CD4-positive, alpha-beta T cell (primary cell): Measurements from ENCODE around the gene TMEM184B. TPM values are rescaled to one million over a fixed set of nuclear protein-coding genes. Genes with fewer than 3 reads are reported as not detected.

Experiments used
- ATAC-seq: fragments of 200-7000 bp; cut with Tn5 transposase; one replicate; pipeline ENCODE4 v1.10.0; 2022; ENCODE audit warnings: mild to moderate bottlenecking; ENCODE audit not compliant: poor library complexity
- CTCF ChIA-PET: fragments of 350-600 bp; sonication (Branson Sonifier 250); formaldehyde crosslinking; loops from one replicate; lab custom pipeline; 2021; ENCODE audit warnings: antibody characterized with exemption, inconsistent platforms; lab: Charles Lee
- POLR2A ChIA-PET: fragments of 350-600 bp; sonication (Branson Sonifier 250); formaldehyde crosslinking; loops from one replicate; lab custom pipeline; 2021; ENCODE audit warnings: antibody characterized with exemption, inconsistent platforms; lab: Charles Lee
- DNase-seq, 14 experiments: peaks; one replicate each; pipeline ENCODE4 v3.0.0-alpha.2; 2013 to 2020; ENCODE audit warnings: mixed read lengths in 2 of 14
- H3K27ac ChIP-seq, 2 donors: one replicate each; pipeline versions ENCODE4 v1.5.1 to v1.7.0; 2013; ENCODE audit warnings: low read length in 2 of 2, low read depth in 1 of 2, mild to moderate bottlenecking in 1 of 2
- H3K27me3 ChIP-seq, 2 experiments: 1 replicate in 1 of 2; 2 replicates in 1 of 2; pipeline versions ENCODE4 v1.6.1 to v1.7.0; 2013; ENCODE audit warnings: low read length in 2 of 2, control low read depth in 1 of 2, mild to moderate bottlenecking in 1 of 2, moderate library complexity in 1 of 2; ENCODE audit not compliant: insufficient read depth in 2 of 2, control insufficient read depth in 1 of 2
- H3K36me3 ChIP-seq: one replicate; pipeline ENCODE4 v1.6.1; 2013; ENCODE audit warnings: low read length, control low read depth; ENCODE audit not compliant: insufficient read depth
- H3K4me1 ChIP-seq: one replicate; pipeline ENCODE4 v1.6.1; 2013; ENCODE audit warnings: low read length, control low read depth; ENCODE audit not compliant: insufficient read depth
- H3K4me3 ChIP-seq: one replicate; pipeline ENCODE4 v1.5.1; 2013; ENCODE audit warnings: mild to moderate bottlenecking, low read length, moderate library complexity
- H3K9me3 ChIP-seq, 2 experiments: 1 replicate in 1 of 2; 2 replicates in 1 of 2; pipeline versions ENCODE4 v1.6.1 to v1.7.0; 2013; ENCODE audit warnings: low read length in 2 of 2, mild to moderate bottlenecking in 2 of 2, control low read depth in 1 of 2, moderate library complexity in 1 of 2; ENCODE audit not compliant: control insufficient read depth in 1 of 2, insufficient read depth in 1 of 2
- H3K27ac Mint-ChIP-seq: one replicate; pipeline ENCODE4 v1.8.0; 2020; ENCODE audit warnings: mixed read lengths
- H3K27me3 Mint-ChIP-seq: one replicate; pipeline ENCODE4 v1.8.0; 2021; ENCODE audit warnings: mixed read lengths
- H3K36me3 Mint-ChIP-seq: one replicate; pipeline ENCODE4 v1.8.0; 2021; ENCODE audit warnings: low read depth, mixed read lengths
- H3K4me1 Mint-ChIP-seq: one replicate; pipeline ENCODE4 v1.8.0; 2021; ENCODE audit warnings: low read depth, mixed read lengths
- H3K4me3 Mint-ChIP-seq: one replicate; pipeline ENCODE4 v1.8.0; 2020; ENCODE audit warnings: mild to moderate bottlenecking, mixed read lengths
- H3K9me3 Mint-ChIP-seq: one replicate; pipeline ENCODE4 v1.8.0; 2020; ENCODE audit warnings: mixed read lengths
- CTCF ChIP-seq: fragments of 200-600 bp; IDR thresholded peaks from one replicate; pipeline ENCODE4 v1.8.0; 2022; ENCODE audit warnings: antibody characterized with exemption, mild to moderate bottlenecking
- intact Hi-C, 2 experiments: fragments of 100-400 bp; cut with DNase I in 1 of 2; cut with micrococcal nuclease in 1 of 2; formaldehyde crosslinking; loops; one replicate each; pipeline versions ENCODE4 v1.15.1 to v1.9.0; 2023 to 2025; cut with DNase I, micrococcal nuclease
- total RNA-seq, 174 experiments: library from RNA in 2 of 174; stranded (reverse) in 2 of 174; gene quantifications; one replicate each; pipeline ENCODE4 v1.2.3 and lab custom pipeline; 2021 to 2026

Gene TMEM184B
- total RNA-seq, 2 experiments from 2014 or later, result 49.3 to 50.1 TPM

- peaks cover 41% of the 10 kb centered on the region for H3K36me3 ChIP-seq
- peaks cover 3 to 15% of the 10 kb centered on the region in 2 experiments for H3K9me3 ChIP-seq
- DNase-seq (no peak), ATAC-seq (no peak)
- no peak overlapping the region for H3K27ac ChIP-seq
- H3K4me3 ChIP-seq, result no peak overlapping the region
- H3K4me1 Mint-ChIP-seq, result no peaks in the 10 kb centered on the region
- no peak overlapping the region for H3K4me3 Mint-ChIP-seq
- H3K4me1 ChIP-seq, result no peaks in the 10 kb centered on the region
- ChIA-PET POLR2A (interaction anchor here (0.7 kb wide), 1 partner anchor 1157 kb away, joined by 3 read pairs; no protein-coding TSS in a partner anchor), CTCF (no interaction called here)
- TF ChIP-seq CTCF, result no peak
- H3K27me3 Mint-ChIP-seq, result no peaks in the 10 kb centered on the region
- intact Hi-C loops, result no loop called here
- no peak overlapping the region for H3K27ac Mint-ChIP-seq
- H3K36me3 Mint-ChIP-seq, result peaks cover 40% of the 10 kb centered on the region
- no peaks in the 10 kb centered on the region for H3K27me3 ChIP-seq
- no peaks in the 10 kb centered on the region for H3K9me3 Mint-ChIP-seq
Observed at GRCh38 chr22:38249803-38250642, 22.8 kb downstream of the TMEM184B start.

GRCh38 chr22:38249301-38249700 is 23.5 kb downstream of the TMEM184B start:
- Histone ChIP-seq H3K27me3 (no peaks in the 10 kb centered on the region), H3K27ac (no peak overlapping the region), H3K9me3 (peaks cover 3 to 15% of the 10 kb centered on the region in 2 experiments), H3K4me3 (no peak overlapping the region), H3K36me3 (peaks cover 47% of the 10 kb centered on the region), H3K4me1 (no peaks in the 10 kb centered on the region)
- H3K9me3 Mint-ChIP-seq, result no peaks in the 10 kb centered on the region
- no peaks in the 10 kb centered on the region for H3K27me3 Mint-ChIP-seq
- CTCF ChIA-PET, result no interaction called here
- no peak overlapping the region for H3K4me3 Mint-ChIP-seq
- DNase-seq (no peak), ATAC-seq (no peak)
- POLR2A ChIA-PET, result no interaction called here
- peaks cover 42% of the 10 kb centered on the region for H3K36me3 Mint-ChIP-seq
- intact Hi-C loops, result no loop called here
- no peak for TF ChIP-seq CTCF
- no peak overlapping the region for H3K27ac Mint-ChIP-seq
- no peaks in the 10 kb centered on the region for H3K4me1 Mint-ChIP-seq

GRCh38 chr22:38248280-38248679 is 24.5 kb downstream of the TMEM184B start:
- ATAC-seq, result no peak
- CTCF ChIA-PET, result no interaction called here
- intact Hi-C loops, result no loop called here
- no peak overlapping the region for H3K27ac ChIP-seq
- Mint-ChIP-seq H3K27me3 (no peaks in the 10 kb centered on the region), H3K4me3 (no peak overlapping the region), H3K9me3 (no peaks in the 10 kb centered on the region), H3K36me3 (peaks cover 53% of the 10 kb centered on the region), H3K4me1 (no peaks in the 10 kb centered on the region), H3K27ac (no peak overlapping the region)
- POLR2A ChIA-PET, result no interaction called here
- H3K27me3 ChIP-seq, result no peaks in the 10 kb centered on the region
- no peak for DNase-seq
- H3K4me3 ChIP-seq, result no peak overlapping the region
- H3K9me3 ChIP-seq, result peaks cover 3 to 15% of the 10 kb centered on the region in 2 experiments
- H3K4me1 ChIP-seq, result no peaks in the 10 kb centered on the region
- TF ChIP-seq CTCF, result no peak
- H3K36me3 ChIP-seq, result peaks cover 52% of the 10 kb centered on the region
